VCaP (cell line): ENCODE results near the gene EPGN.
"Not testable (repeated sequence)": the region's sequence is repeated elsewhere in the genome, so short reads cannot be mapped to it uniquely, and the experiment has no call there.

Experiments
- H3K27ac ChIP-seq: fragments of 450-650 bp; 2 replicates; pipeline ENCODE4 v1.5.1; 2017
- CTCF ChIP-seq: fragments of 450-650 bp; conservative IDR thresholded peaks from 2 replicates; pipeline ENCODE4 v1.5.1; 2017; ENCODE audit warnings: mild to moderate bottlenecking, moderate library complexity

EPGN gene

DNA sequence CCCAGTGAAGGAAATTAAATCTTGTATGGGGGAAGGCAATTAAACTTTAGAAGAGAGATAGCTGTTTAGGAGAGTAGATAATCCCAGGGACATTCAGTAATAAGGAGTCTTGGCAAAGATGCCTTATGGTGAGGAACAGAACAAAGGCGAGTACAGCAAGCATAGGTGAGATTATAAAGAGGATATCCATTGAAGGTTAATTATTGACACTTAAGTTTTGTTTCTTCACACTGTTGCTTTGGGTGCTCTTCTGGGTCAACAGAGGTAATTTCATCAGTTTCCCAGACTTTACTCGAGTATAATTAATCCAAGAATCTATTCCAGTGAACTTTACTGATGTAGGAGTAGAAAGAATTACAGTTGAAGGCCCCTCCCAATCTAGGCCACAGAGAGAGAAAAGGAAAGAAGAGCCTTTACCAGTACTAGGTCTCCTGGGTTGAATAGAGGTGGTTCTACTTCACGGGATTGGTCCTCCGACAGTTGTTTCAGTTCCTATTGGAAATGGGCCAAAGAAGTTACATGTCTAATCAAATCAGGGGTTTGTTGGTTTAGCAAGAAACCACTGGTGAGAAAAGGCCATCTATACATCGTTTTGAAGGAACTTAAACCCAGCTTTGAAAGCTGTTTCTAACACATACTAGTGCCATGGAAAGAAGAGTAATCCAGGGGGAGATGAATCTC, 27.2 kb downstream of the EPGN start:
- no peak for TF ChIP-seq CTCF

GRCh38 chr4:74338792-74339333, 30.6 kb downstream of the EPGN start:
- H3K27ac ChIP-seq = no peak overlapping the region
- TF ChIP-seq CTCF = no peak

More for the DNA sequence above, 27.2 kb downstream of the EPGN start:
- H3K27ac ChIP-seq = no peak overlapping the region

- no peak for TF ChIP-seq CTCF
- H3K27ac ChIP-seq = no peak overlapping the region
Observed at GRCh38 chr4:74339501-74339900, 31.2 kb downstream of the EPGN start.

DNA sequence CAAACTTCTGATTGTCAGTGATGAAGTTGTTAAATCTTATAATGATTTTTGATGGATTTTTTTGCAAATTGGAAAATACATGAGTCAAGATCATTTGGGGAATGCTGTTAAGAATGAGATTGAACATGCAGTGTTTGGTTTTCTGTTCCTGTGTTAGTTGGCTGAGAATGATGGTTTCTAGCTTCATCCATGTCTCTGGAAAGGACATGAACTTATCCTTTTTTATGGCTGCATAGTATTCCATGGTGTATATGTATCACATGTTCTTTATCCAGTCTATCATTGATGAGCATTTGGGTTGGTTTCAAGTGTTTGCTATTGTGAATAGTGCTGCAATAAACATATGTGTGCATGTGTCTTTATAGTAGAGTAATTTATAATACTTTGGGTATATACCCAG, 32.2 kb downstream of the EPGN start:
- not testable (repeated sequence) for H3K27ac ChIP-seq

DNA sequence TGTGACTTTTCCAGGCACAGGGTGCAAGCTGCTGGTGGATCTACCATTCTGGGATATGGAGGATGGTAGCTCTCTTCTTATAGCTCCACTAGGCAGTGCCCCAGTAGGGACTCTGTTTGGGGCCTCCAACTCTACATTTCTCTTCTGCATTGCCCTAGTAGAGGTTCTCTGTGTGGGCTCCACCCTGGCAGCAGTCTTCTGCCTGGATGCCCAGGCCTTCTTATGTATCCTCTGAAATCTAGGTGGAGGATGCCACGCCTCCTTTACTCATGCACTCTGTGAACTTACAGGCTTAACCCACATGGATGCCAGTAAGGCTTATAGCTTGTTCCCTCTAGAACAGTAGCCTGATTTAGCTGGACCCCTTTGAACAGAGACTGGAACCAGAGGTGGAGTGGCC, 35.8 kb downstream of the EPGN start:
- no peak for TF ChIP-seq CTCF
- H3K27ac ChIP-seq = no peak overlapping the region

- no peak for TF ChIP-seq CTCF
Observed at GRCh38 chr4:74353858-74354257, 45.6 kb downstream of the EPGN start.

DNA sequence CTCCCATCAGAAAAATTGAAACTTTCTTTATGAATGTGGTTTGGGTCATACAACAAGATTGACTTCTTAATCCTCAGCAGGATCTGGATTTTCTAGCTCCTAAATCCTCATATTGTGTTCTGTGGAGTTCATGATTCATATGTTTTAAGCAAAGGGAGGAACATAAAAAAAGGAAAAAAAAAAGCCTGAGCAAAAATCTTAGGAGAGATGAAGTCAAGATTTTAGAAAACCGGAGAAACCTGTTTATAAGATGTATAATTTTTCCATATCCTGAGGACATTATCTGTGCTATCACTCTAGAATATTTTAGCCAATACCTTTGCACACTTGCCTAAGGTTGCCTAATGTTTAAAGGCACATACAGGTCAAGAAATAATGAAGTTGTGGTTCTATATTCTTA, 49.7 kb downstream of the EPGN start:
- H3K27ac ChIP-seq = no peak overlapping the region
- TF ChIP-seq CTCF = no peak

More at GRCh38 chr4:74353858-74354257, 45.6 kb downstream of the EPGN start:
- no peak overlapping the region for H3K27ac ChIP-seq

GRCh38 chr4:74361671-74362070, 53.4 kb downstream of the EPGN start:
- TF ChIP-seq CTCF = no peak
- H3K27ac ChIP-seq = no peak overlapping the region
